Measurements from ENCODE around the gene YAP1. TPM values are rescaled to one million over a fixed set of nuclear protein-coding genes. Genes with fewer than 3 reads are reported as not detected.

Gene YAP1
- total and polyA plus RNA-seq, 2 donors (not counting 1 experiment from before 2014, with no cell fraction given) = 116 to 169 TPM

DNA sequence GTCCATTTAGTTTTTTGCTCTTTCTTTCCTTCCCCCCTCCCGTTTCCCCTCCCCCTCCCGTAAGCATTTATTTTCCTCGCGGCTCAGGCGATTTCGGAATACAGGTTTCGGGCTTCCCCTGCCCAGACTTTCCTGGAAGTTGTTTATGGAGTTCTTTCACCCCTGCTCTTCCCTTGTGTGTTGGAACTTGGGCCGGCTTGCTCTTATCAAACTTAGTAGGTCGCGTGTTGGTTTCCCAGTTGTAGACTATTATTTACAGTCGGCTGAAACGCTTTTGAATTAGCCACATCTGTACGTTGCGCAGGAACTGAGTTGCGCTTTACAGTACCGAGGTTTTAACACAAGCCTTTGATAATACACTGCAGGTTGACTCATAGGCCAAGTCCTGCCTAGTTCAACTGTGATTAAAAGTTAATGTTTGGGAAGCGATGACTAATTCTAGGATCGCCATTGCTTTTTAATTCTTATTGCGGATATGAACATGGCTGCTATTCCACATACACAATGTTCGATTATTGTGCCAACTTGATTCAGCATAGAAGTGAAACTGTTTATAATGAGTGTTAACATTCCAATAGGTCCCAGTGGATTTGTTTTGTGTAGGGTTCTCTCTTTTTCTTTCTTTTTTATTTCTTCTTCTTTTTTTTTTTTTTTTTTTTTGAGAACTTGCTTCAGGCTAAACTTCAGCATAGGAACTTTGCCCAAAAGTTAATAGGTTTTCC is 1.7 kb downstream of the YAP1 start:
- DNase-seq (ENCODE audit: low read depth in 2 of 2) = peak; percentile 90 to 93
- H3K4me2 ChIP-seq (ENCODE audit: extremely low read depth, insufficient read depth, low read length) = peak overlapping the region; percentile 67
- no peaks in the 10 kb centered on the region for H4K20me1 ChIP-seq (ENCODE audit: control insufficient read depth, extremely low read depth, insufficient read depth, low read length)
- no peaks in the 10 kb centered on the region for H3K27me3 ChIP-seq (ENCODE audit: control insufficient read depth, insufficient read depth, low read length)
- no peaks in the 10 kb centered on the region for H3K36me3 ChIP-seq (ENCODE audit: control insufficient read depth, insufficient read depth, low read length)
- no peak overlapping the region for H2AFZ ChIP-seq (ENCODE audit: low read length)
- peak overlapping the region; percentile 94 for H3K9ac ChIP-seq (ENCODE audit: insufficient read depth, low read length)
- peaks cover 19% of the 10 kb centered on the region for H3K4me1 ChIP-seq (ENCODE audit: control insufficient read depth, extremely low read depth, insufficient read depth, low read length)
- H3K27ac ChIP-seq (ENCODE audit: insufficient read depth, low read length) = peak overlapping the region; percentile 94
- TF ChIP-seq, protein P1, sequence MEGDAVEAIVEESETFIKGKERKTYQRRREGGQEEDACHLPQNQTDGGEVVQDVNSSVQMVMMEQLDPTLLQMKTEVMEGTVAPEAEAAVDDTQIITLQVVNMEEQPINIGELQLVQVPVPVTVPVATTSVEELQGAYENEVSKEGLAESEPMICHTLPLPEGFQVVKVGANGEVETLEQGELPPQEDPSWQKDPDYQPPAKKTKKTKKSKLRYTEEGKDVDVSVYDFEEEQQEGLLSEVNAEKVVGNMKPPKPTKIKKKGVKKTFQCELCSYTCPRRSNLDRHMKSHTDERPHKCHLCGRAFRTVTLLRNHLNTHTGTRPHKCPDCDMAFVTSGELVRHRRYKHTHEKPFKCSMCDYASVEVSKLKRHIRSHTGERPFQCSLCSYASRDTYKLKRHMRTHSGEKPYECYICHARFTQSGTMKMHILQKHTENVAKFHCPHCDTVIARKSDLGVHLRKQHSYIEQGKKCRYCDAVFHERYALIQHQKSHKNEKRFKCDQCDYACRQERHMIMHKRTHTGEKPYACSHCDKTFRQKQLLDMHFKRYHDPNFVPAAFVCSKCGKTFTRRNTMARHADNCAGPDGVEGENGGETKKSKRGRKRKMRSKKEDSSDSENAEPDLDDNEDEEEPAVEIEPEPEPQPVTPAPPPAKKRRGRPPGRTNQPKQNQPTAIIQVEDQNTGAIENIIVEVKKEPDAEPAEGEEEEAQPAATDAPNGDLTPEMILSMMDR (conservative IDR thresholded peaks at IDR 0.05 in 1 of 2, IDR thresholded peaks at IDR 0.05 in 1 of 2; ENCODE audit: low read depth in 1 of 2, low read length in 2 of 2) = no peak
- no peak for TF ChIP-seq EZH2 (IDR thresholded peaks at IDR 0.05; ENCODE audit: low read length, missing control alignments)
- H3K79me2 ChIP-seq (ENCODE audit: control insufficient read depth, insufficient read depth, low read length) = peaks cover 59% of the 10 kb centered on the region
- H3K9me3 ChIP-seq (ENCODE audit: control insufficient read depth, insufficient read depth, low read depth, low read length) = no peaks in the 10 kb centered on the region
- peak overlapping the region; percentile 73 to 95 (median 76) for H3K4me3 ChIP-seq (replicated peaks in 1 of 4; ENCODE audit: control extremely low read depth in 1 of 4, insufficient read depth in 1 of 4, low read depth in 3 of 4, low read length in 4 of 4)

DNA sequence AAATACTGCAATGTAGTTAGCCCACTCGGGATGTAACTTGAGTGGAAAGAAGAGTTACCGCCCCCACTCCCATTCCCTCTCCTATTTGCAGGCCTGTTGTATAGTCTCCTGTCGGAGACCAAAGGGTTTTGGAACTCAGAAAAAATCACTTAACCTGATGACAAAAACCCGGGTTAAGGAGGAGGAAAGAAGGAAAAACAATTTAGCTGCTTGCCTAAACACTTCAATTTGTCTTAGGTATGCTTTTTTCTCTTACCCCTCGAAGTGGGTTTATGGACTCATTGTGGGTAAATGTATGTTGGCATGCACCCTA is 2.2 kb downstream of the YAP1 start:
- Histone ChIP-seq H3K27ac (ENCODE audit: insufficient read depth, low read length) (peak overlapping the region; percentile 94), H3K79me2 (ENCODE audit: control insufficient read depth, insufficient read depth, low read length) (peaks cover 64% of the 10 kb centered on the region), H3K4me2 (ENCODE audit: extremely low read depth, insufficient read depth, low read length) (peak overlapping the region; percentile 67), H3K36me3 (ENCODE audit: control insufficient read depth, insufficient read depth, low read length) (no peaks in the 10 kb centered on the region), H3K4me3 (replicated peaks in 1 of 4; ENCODE audit: control extremely low read depth in 1 of 4, insufficient read depth in 1 of 4, low read depth in 3 of 4, low read length in 4 of 4) (peak overlapping the region; percentile 73 to 95 (median 76)), H3K9ac (ENCODE audit: insufficient read depth, low read length) (peak overlapping the region; percentile 39), H3K27me3 (ENCODE audit: control insufficient read depth, insufficient read depth, low read length) (no peaks in the 10 kb centered on the region), H3K4me1 (ENCODE audit: control insufficient read depth, extremely low read depth, insufficient read depth, low read length) (peaks cover 20% of the 10 kb centered on the region), H4K20me1 (ENCODE audit: control insufficient read depth, extremely low read depth, insufficient read depth, low read length) (no peaks in the 10 kb centered on the region), H2AFZ (ENCODE audit: low read length) (no peak overlapping the region), H3K9me3 (ENCODE audit: control insufficient read depth, insufficient read depth, low read depth, low read length) (no peaks in the 10 kb centered on the region)
- TF ChIP-seq EZH2 (IDR thresholded peaks at IDR 0.05; ENCODE audit: low read length, missing control alignments) = no peak
- TF ChIP-seq, protein P1 (conservative IDR thresholded peaks at IDR 0.05 in 1 of 2, IDR thresholded peaks at IDR 0.05 in 1 of 2; ENCODE audit: low read depth in 1 of 2, low read length in 2 of 2) = no peak
- peak; percentile 34 to 52 for DNase-seq (ENCODE audit: low read depth in 2 of 2)

DNA sequence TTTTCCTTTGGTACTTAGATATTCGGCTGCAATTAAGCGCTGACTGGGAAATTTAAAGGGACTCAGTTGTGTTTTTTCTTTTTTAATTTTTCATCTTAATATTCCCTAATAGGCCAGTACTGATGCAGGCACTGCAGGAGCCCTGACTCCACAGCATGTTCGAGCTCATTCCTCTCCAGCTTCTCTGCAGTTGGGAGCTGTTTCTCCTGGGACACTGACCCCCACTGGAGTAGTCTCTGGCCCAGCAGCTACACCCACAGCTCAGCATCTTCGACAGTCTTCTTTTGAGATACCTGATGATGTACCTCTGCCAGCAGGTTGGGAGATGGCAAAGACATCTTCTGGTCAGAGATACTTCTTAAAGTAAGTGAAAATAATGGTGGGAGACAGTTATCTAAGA is 3.8 kb downstream of the YAP1 start:
- H3K27me3 ChIP-seq (ENCODE audit: control insufficient read depth, insufficient read depth, low read length) = no peaks in the 10 kb centered on the region
- H4K20me1 ChIP-seq (ENCODE audit: control insufficient read depth, extremely low read depth, insufficient read depth, low read length) = no peaks in the 10 kb centered on the region
- H3K4me2 ChIP-seq (ENCODE audit: extremely low read depth, insufficient read depth, low read length) = peak overlapping the region; percentile 26
- H3K36me3 ChIP-seq (ENCODE audit: control insufficient read depth, insufficient read depth, low read length) = no peaks in the 10 kb centered on the region
- DNase-seq (ENCODE audit: low read depth in 2 of 2) = no peak
- peaks cover 80% of the 10 kb centered on the region for H3K79me2 ChIP-seq (ENCODE audit: control insufficient read depth, insufficient read depth, low read length)
- H3K4me3 ChIP-seq (replicated peaks in 1 of 4; ENCODE audit: control extremely low read depth in 1 of 4, insufficient read depth in 1 of 4, low read depth in 3 of 4, low read length in 4 of 4) = peak overlapping the region in 3 of 4 experiments; percentile 2 to 95 (median 76)
- TF ChIP-seq, protein P1 (conservative IDR thresholded peaks at IDR 0.05 in 1 of 2, IDR thresholded peaks at IDR 0.05 in 1 of 2; ENCODE audit: low read depth in 1 of 2, low read length in 2 of 2) = no peak
- no peak for TF ChIP-seq EZH2 (IDR thresholded peaks at IDR 0.05; ENCODE audit: low read length, missing control alignments)
- H3K4me1 ChIP-seq (ENCODE audit: control insufficient read depth, extremely low read depth, insufficient read depth, low read length) = peaks cover 17% of the 10 kb centered on the region
- H3K27ac ChIP-seq (ENCODE audit: insufficient read depth, low read length) = no peak overlapping the region
- no peak overlapping the region for H2AFZ ChIP-seq (ENCODE audit: low read length)
- H3K9ac ChIP-seq (ENCODE audit: insufficient read depth, low read length) = no peak overlapping the region
- no peaks in the 10 kb centered on the region for H3K9me3 ChIP-seq (ENCODE audit: control insufficient read depth, insufficient read depth, low read depth, low read length)
